ENCODE measurements around the gene SMPD3.
A peak's percentile ranks its signal among the peaks of the same experiment; 100 is the strongest.

The SMPD3 gene

DNA sequence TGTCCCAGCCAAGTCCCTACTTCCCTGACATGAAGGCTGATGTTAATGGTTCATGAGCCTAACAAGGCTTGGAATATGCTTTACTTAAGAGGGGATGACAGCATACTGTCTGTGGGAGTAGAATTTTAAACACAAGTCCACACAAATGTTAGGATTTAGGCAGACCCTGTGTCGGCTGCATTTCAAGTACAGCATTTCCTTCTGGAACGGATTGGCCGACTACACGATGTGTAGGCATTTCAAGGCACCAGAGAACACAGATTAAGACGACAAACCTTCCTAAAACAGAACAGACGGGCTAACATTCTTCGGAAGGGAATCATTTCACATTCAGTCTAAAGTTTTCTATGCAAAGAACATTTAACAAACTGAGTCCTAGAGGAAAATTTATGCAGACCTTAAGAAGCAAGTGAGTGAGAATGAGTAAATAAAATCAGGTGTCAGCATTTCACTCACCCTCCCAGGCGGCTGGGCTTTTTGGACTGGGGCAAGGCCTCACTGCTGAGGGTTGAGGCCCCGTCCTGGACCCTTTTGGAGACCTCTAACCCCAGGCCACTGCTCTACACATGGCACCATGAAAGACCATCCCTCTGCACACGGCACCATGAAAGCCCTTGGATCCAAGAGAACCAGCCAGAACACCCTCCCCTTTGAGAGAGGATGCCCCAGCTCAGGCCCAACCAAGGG is 67.5 kb downstream of the SMPD3 start:
- no peak for DNase-seq (ENCODE audit: low spot score)

DNA sequence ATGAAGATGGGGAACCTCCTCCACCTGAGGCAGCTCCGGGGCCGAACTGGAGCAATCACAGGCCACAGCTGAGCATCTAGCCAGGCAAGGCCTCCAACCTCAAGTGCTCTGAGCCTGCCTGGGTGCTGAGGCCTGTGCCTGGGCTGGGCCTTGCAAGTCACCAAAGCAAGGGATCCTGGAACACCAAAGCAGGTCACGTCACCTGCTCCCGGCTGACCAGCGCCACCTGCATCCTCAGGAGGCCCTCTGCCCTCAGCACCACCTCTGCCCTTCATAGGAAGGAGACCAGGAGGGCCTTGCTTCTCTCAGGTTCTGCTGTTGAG is 68.0 kb downstream of the SMPD3 start:
- DNase-seq (ENCODE audit: low spot score) = no peak

DNA sequence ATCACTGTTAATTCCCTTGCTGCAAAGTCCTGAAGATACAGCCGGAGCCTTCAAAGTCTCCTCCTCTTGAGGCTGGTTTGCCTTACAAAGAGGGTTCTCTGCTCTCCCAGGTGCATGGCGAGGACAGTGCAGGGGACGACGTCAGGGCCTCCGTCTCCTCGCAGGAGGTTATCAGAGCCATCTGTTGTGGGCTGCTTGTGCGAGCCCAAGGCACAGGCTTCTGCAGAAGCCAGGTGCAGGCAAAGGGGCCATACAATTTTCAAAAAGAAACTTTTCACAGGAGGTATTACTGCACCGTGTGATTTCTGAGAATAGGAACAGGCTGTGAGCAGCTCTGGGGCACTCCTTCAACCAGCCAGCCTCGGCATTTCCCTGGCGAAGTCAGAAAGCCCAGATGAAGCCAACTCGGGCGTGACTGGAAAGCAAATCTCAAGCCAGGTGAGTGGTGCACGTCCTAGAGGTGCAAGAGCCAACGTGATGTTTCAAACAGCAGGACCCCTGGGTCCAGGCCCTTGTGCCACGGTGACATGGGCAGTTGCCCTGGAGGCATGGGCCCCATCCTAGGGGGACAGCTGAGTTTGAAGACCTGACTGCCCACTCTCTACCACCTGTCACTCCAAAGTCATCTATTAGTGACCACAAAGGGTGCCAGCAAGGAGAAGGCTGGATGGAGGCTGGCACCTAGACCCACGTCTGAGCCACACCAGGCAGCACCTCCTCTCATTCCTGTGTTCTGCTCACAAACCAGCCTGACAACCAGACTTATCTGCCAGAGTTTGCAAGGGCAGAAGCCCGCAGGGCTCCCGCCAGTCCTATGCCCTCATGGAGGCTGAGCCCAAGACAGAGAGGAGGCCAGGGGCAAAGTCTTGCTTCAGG is 68.6 kb downstream of the SMPD3 start:
- no peak for DNase-seq (ENCODE audit: low spot score)

DNA sequence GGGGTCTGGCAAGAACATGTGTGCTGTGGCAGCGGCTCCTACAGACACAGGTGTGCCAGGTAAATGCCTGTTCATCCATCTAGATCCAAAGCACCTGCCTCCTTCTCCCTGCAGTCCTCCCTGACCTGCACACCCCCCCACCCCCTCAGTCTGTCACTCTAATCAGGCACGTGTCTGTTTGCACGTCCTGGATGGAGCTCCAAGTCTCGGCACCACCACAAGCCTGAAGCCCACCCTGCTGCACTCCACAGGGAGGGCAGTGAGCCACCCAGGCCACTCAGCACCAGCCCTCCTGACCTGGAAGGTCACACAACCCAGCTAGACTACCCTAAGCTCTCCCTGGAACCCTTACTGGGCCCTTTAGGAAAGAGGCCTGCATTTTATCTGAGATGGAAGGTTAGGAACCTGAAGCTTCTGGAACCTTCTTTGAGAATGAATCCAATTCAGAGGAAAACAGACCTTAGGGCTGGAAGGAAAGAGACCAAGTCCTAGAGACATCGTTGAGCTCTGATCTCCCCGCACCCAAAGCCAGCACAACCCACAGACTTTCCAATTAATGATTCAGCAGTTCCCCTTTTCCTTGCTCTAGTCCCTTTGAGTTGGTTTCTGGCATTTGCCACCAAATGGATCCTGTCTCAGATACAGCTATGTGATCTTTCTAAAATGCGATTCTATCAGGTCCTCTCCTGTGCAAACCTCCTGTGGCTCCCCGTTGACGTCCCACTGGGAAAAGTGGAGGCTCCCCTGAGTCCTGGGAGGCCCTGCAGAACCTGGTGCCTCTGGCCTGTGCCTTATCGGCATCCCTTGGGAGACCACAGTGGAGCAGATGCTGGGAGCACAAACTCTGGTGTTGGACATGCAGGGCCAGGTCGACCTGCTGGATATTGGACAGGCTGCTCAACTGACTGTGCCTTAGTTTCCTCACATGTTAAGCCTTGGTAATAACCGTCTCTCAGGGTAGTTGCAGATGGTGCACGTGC is 69.6 kb downstream of the SMPD3 start:
- no peak for DNase-seq (ENCODE audit: low spot score)

DNA sequence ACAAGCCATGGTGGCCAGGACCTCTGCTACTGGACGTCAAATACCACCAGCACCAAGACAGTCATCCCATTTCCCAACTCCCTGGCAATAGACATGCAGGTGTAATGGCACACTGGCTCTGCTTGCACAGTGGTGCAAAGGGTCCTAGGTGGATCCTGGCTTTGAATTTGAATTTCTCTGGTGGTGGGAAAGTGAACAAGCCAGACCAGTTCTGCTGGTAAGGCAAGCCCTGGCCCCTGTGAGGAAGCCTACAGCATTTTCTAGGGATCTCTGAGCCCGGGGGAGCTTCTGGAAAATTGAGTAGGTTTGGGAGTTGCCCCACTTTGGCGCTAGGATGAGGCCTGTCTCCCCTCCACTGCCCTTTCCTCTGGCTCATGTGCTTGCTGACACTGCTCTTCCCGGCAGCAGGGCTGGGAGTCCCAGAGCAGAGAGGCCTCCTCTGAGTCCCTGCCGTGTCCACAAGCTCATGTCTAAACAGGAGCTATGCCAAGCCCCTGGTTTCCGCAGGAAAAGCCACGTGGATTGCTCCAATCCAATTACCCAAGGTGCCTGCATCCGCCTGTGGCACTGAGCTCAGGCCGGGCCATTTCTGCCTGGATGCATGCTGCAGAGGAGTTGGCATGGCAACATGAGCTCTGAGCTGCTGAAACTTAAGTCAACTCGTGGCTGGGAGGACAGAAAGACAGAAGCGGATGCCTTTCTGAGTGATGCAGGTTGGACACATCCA is 70.5 kb downstream of the SMPD3 start:
- no peak for DNase-seq (ENCODE audit: low spot score)

DNA sequence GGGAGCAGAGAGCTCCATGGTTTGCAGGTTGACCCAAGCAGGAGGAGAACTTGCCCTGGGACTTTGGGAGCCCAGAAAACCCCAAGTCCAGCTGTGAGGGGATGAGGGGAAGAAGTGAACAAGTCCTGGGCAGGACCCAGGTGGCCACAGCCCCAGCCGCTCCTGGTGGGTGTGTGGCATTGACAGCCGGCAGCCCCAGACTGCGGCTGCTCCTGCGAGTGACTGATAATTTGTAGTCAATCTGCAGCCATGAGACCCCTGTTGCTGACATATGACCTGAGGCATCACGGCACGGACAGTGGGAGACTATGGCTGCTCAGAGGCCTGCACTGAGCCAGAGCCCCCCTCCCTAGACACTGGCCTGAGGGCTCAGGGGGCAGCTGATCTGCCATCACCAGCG is 71.1 kb downstream of the SMPD3 start:
- no peak for DNase-seq (ENCODE audit: low spot score)

DNA sequence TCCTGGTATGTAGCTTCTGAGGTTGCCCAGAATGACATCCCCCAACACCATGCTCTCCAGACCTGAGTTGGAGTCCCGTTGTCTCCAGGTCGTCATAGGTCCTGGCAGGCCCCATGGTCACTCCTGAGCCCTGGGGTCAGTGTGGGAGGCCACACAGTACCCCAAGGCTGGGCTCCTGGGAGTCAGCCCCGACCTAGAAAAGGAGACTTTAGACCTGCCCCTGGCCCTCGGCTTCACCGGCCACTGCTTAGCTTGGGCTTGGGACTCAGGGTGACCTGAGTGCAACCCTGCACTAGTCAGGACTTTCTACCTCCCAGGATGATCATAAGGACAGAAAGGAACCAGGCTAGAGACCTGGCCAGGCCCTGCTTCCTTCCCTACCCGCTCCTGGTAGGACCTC is 71.7 kb downstream of the SMPD3 start:
- DNase-seq (ENCODE audit: low spot score) = no peak

DNA sequence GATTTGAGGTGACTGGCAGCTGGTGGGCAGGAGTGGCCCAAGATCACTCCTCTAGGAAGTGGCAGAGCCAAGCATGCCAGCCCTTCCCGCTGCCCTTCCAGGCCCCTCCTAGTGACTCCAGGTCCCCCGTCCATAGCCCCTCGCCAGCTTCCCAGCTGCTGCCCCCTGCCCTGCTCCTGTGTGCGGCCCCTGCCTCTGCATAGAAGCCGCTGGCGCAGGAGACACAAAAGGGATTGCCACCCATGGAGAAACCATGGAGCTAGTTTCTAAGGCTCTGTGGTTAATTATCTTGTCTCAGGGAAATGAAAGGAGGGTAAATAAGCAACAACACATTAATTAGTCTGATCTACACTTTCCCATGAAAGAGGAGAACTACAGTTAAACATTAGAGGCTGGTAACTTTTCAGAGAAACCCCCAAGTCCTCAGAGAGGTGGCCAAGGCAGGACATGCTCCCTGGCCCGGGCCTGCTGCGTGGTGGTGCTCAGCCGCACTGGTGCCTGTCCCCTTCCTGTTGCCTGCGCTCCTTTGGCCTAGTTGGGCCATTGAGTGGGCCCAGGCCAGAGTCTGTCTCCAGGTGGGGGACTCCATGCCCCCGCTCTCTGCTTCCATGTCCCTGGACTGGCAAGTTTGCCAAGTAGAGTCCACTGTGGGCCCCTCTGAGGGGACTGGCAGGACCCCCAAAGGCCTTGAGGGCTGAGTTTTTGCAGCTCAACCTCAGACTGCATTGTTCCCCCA is 72.3 kb downstream of the SMPD3 start:
- no peak for DNase-seq (ENCODE audit: low spot score)

DNA sequence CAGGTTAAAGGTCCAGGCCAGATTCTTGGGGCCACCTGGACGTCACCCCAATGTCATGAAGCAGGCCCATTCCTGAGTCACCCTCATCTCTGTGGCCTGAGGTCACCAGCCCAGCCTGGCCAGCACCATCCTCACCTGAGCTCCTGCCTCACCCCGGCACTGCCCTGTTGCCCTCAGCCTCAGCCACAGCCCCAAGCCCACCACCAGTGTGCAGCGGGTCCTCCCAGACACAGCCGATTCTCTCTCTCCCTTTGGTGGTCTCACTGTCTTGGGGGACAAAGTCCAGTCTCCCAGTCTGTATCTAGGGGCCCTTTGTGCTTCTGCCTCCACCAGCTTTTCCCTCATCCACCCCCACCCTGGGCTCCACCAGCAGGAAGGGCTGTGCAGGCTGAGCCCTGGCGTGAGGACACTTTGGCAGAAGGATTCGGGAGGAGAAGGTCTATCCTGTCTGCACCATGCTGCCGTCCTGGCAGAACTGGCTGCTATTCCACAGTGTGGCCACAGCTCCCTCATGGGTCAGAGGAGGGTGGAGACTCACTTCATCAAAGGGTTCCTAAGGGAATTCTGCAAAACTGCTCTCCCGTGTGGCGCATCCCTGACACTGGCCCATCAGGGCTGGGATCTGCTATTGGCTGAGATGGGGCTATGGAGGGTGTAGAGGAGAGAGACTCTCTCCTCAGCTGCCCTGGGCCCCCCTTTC is 73.2 kb downstream of the SMPD3 start:
- DNase-seq (ENCODE audit: low spot score) = no peak

DNA sequence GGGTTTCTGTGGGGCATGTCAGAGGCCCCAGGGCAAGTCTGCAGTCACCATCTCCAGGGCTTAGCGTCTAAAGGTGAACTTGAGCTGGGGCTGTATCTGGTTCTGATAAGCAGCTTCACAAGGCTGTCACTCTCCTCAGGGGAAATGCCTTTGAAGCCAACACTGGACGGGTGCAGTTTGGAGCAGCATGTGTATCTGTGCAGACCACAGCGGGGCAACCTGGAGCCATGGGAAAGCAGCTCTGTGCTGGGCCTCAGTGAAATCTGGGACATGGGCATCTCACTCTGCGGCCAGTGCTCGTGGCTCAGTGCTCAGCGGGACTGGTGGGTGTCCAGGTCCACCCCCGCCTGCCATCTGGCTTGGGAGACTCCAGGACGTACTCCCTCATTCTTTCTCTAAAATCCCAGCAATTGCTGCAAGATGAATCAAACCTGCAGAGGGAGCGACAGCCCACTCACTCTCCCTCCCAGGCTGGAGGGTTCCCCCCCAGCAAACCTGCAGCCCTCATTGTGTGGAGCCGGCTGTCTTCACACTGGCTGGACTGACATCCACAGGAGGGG is 74.0 kb downstream of the SMPD3 start:
- DNase-seq (ENCODE audit: low spot score) = no peak

DNA sequence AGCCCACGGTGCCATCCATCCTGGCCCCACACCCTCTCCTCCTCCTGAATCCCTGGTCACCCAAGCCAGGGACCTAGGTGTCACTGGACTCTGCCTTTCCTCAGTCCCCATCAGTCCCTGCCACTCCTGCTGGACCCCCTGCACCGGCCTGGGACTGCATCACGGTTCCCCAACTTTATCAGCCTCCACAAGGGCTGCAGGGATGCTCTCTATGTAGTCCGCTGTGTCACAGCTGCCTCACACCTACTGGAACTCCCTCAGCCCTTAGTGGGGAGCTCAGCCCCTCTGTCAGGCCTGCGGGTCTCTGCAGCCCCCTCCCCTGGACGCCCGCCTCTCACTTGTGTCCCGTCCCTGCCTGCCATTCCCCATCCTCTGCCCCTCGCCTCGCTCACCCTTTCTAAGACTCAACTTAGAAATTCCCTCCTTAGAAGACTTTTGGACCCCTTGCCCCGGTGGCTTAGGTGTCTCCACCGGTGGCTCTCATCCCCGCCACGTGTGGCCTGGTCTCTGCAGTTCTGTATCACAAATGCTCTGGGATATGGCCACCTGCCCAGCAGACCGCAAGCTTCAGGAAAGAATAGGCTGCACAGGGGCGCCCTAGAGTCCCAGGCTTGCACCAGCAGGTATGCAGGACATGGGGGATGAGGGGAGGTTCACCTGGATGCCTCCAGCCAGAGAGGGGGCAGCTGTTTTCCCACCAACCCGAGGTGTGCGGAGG is 74.6 kb downstream of the SMPD3 start:
- no peak for DNase-seq (ENCODE audit: low spot score)

DNA sequence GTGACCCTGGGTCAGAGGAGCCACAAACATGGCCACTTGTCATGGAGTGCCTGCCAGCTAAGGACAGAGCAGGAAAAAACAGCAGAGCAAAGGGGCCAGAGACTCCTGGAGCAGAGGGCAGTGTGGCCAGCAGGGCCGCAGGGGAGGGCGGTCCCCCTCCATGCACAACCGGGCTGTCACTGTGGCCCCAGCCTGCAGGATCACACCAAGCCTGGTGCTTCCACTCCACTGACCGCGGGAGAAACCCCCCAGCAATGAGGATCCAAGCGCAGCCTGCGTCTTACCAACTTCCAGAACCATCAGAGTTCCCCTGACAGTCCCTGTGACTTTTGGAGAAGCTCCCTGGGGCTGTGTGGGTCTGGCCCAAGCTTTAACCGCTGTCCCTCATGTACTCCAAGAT is 75.5 kb downstream of the SMPD3 start:
- no peak for DNase-seq (ENCODE audit: low spot score)

DNA sequence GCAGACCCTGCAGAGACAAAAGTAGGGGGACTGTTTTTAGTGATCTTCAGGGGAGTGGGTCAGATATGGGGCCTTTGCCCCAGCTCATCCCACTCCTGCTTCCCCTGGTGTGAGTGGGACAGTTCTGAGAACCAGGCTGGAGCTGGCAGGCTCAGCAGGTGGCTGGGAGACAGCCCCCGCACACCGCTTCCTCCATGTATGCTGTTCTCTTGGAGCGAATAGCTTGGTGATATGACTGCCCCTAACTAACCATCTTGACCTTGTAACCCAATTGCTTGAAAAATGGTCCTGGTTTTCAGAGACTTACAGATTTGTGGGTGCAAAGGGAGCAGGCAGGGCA is 76.0 kb downstream of the SMPD3 start:
- DNase-seq (ENCODE audit: low spot score) = no peak

DNA sequence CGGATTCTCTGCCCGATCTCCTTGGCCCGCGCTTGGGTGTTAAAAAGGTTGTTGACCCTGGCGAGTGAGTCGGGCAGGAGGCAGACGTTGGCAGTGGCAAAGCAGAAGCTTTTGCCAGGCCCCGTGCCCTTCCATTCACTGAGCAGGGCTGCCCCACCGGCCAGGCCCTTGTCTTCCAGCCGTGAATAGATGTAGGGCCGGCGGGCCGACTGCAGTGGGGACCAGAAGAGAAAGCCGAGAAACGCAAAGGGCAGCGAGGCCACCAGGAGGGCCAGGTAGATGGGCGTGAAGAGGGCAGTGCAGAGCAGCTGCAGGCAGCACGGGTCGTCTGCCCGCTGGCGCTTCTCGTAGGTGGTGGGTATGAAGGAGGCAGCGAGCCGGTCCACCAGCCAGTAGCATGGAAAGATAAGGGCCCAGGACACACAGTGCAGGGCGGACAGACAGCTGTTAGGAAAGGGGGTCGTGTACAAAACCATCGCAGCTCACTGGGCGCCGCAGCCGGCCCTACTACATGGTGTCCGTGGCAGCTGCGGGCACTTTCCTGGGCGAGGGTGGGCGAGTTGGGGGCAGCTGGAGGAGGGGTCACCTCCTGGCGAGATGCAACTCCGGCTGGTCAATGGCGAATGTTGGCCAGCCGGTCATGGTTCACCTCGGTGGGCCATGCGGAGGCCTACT is 76.5 kb downstream of the SMPD3 start:
- no peak for DNase-seq (ENCODE audit: low spot score)

DNA sequence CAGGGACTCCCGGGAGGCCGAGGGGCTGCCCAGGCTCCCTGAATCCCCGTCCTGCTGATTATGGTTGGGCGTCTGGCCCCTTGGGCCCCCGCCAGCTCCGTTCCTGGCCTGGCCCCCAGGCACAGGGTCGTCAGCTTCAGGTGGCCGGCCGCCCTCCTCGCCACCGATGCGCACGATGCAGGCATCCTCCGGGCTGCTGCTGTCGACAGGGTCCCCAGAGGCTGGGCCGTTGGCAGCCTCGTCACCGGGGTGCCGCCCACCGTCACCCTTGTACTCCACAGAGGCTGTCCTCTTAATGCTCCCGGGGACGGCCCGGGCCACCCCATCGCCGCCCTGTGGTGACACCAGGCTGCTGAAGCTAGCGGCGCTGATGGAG is 77.0 kb downstream of the SMPD3 start:
- no peak for DNase-seq (ENCODE audit: low spot score)

DNA sequence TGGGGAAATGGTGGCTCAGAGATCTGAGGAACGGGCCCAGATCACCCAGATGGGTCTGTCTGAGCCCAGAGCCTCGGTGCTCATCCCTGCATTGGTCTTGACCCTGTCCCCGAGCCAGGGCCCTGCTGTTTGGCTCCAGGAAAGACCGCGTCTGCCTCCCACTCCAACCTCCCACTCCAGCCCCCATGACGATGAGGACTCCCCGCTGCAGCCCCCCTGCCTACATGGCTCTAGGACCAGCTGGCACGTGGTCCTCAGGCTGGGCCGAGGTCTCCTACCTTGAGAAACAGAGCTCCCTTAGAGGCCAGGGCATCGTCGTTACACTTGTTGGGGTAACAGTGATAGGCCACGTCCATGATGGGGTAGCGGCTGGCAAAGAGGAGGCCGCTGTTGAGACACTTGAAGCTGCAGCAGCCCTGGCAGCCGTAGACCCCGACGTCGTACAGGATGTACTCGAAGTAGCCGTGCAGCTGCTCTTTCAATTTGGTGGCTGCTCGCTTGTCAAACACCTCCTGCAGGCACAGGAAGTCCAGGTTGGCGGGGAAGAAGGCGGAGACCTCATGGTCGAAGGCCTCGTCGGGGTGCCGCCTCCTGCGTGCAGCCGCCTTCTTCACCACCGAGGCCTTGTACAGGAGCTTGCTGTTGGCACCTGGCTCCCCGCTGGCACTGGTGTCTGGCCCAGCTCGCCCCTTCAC is 77.6 kb downstream of the SMPD3 start:
- peak; percentile 21 for DNase-seq (ENCODE audit: low spot score)

DNA sequence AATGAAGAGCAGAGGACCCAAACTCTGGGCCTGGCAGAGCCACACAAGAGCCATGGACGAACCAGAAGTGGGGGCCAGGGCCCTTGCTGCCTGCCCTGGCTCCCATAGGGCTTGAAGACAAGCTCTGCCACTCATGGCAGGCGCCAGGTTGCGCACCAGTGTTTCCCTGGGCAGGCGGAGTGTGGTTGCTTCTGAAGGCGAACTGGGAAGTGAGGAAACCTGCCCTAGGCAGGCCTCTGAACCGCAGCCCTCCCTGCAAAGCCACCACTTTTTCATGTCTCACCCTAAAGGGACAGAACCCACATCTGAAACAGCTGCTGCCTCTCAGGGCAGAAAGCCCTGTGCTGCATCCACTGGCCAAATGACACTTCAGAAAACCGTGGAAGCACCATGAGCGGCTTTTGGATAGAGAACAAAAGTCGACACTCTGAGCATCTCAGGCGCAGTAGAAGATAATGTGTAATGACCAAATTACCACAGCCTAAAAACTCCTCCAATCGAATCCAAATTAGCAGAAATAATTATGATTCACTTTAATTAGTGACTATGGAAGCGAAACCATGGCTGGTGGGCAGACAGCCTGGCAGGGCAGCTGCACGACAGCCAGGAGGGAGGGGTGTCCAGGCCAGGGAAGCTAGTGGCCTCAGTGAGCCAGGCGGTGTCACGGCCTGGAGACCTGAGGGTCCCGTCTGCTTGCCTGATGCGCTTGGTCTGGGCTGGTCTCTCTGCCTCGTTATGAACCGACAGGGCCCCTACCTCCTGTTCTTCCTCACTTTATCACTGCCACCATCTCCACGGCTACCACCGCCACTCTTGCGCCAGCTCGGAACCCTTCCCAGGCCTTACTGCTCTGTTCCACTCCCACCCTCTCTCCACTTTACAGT is 78.4 kb downstream of the SMPD3 start:
- DNase-seq (ENCODE audit: low spot score) = peak; percentile 21

DNA sequence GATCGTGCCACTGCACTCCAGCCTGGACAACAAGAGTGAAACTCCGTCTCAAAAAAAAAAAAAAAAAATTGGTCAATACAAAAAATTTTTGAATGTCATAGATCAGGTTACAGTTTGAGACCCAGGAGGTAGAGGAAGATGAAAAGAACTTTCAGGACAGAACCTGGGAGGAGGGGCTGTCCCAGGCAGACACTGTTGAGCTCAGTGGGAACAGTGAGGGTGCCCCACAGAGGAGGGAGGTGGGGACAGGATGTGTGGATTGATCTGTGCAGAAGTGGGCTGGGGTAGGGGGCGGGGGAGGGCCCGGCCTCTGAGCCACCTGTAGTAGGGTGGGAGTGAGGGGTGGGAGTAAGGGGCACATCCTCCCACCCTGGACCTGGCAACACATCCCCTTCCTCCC is 79.1 kb downstream of the SMPD3 start:
- DNase-seq (ENCODE audit: low spot score) = no peak
